HG03432 (cell line): ENCODE results near the gene DTWD1.
"Not testable (repeated sequence)": the region's sequence is repeated elsewhere in the genome, so short reads cannot be mapped to it uniquely, and the experiment has no call there.

Experiments used
- ATAC-seq: cut with Tn5 transposase; IDR thresholded peaks from one replicate; pipeline ENCODE4 v1.9.1; 2021; ENCODE audit warnings: mild to moderate bottlenecking, moderate library complexity; ENCODE audit not compliant: unreplicated experiment

The DTWD1 gene

GRCh38 chr15:49645277-49645676 is 24.4 kb downstream of the DTWD1 start:
- ATAC-seq = no peak

DNA sequence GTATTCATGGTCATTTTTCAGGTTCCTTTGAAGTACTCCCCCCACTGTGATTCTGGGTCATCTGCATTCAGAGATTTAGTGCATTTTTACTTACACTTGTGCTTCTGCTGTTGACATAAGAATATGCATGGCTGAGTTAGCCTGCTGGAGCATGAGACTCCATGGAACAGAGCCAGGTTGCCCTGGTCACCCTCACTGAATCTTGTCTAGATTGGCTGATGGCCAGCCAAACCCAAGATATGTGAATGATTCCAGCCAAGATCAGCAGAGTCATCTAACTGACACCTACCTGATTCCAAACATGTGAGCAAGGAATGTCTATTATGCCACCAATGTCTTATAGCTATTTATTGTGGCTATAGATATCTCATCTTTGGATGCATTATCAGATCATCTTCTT is 25.1 kb downstream of the DTWD1 start:
- ATAC-seq = no peak

DNA sequence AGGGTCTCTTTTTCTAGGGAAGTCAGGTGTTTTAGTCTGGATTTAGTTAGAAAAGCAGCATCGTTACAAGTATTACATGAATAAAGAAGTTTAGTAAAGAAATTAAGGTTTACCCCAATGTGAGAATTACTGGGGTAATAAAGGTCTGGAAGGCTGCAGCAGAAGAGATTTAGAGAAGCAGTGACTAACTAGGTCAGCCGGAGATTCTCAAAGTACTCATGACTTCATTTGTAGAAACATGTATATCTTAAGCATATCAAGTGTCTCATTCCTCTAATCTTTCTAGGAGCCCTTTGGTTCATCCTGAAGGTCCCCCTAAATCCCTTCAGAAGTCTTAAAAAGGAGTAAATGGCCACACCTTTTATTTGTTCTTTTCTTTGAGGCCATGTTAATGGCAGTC is 26.0 kb downstream of the DTWD1 start:
- no peak for ATAC-seq

GRCh38 chr15:49649987-49650386 is 29.1 kb downstream of the DTWD1 start:
- ATAC-seq = no peak

- no peak for ATAC-seq
These were observed 29.8 kb downstream of the DTWD1 start for GRCh38 chr15:49650676-49651075.

DNA sequence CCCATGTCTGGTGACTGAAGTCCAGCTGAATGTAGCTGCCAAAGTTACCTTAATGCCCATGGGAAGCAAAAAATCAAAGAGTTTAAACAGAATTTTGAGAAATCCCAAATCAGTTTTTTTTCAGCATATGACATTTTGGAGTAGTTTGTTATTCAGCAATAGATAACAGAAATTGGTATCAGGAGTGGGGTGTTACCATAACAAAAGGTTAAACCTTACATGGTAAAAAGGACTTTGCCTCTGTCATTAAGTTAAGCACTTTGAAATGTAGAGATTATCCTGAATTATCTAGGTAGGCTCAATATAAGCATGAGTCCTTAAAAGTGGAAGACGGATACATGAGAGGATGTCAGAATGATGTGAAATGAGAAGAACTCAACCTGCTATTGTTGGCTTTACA is 32.1 kb downstream of the DTWD1 start:
- ATAC-seq = no peak

DNA sequence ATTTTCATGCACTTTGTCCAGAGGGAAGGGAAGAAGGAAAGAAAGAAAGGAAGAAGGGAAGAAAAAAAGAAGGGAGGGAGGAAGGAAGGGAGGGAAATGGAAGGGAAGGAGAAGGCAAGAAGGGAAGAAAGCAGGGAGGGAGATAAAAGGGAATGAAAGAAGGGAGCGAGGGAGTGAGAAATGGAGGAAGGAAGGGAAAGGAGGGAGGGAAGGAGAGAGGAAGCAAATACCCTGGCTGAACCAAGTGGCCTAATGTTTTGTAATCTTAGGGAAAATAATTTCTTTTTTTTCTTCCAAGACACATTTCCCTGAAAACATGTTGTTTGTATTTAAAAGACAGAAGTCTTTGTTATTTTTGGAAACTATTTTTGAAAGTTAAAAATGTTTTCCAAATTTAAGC is 35.9 kb downstream of the DTWD1 start:
- no peak for ATAC-seq

- no peak for ATAC-seq
These were observed 43.9 kb downstream of the DTWD1 start for GRCh38 chr15:49664716-49665115.

DNA sequence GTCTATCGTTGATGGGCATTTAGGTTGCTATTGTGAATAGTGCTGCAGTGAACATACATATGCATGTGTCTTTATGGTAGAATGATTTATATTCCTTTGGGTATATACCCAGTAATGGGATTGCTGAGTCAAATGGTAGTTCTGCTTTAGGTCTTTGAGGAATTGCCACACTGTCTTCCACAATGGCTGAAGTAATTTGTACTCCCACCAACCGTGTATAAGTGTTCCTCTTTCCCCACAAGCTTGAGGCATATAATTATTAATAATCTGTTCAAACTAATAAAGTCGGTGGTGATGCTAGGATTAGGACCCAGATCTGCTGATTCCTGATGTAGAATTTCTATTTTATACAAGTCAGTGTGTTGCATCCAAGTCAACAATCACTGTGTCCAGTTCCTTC is 45.6 kb downstream of the DTWD1 start:
- not testable (repeated sequence) for ATAC-seq

DNA sequence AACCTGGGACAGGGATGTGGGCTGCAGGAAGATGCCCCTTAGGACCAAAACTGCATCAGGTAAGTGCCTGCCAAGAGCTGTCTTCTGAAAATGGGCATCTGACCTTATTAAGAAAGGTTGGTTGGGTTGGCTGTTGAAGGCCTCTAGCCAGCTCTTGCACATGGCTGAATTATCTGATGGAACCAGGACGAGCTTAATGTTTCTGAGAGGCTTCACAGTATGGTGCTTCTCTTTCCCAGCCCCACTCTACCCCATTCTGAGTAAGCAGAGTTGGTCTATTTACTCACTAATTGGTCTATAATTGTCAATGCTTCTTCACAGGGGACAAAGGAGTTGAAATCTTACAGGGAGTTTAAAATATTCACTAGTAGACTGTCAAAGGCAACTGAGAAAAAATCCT is 48.4 kb downstream of the DTWD1 start:
- ATAC-seq = no peak

DNA sequence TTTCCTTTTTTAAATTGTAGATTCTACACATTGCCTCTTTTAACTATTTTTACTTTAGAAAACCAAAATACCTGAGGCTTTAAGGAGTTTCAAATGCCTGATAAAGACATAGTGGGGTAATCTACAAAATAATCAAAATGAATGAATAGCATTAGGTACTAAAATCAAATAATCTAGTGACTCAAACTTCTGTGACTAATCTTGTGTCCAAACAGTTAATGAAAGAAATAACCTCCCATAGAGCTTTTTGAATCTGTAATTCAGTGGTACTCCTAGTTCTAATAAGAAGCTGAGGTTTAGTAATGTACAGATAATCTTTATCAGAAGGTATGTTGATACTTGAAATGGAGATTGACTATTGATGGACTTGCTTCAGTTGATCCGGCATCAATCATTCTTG is 53.0 kb downstream of the DTWD1 start:
- no peak for ATAC-seq

GRCh38 chr15:49674370-49674769 is 53.5 kb downstream of the DTWD1 start:
- ATAC-seq = no peak

DNA sequence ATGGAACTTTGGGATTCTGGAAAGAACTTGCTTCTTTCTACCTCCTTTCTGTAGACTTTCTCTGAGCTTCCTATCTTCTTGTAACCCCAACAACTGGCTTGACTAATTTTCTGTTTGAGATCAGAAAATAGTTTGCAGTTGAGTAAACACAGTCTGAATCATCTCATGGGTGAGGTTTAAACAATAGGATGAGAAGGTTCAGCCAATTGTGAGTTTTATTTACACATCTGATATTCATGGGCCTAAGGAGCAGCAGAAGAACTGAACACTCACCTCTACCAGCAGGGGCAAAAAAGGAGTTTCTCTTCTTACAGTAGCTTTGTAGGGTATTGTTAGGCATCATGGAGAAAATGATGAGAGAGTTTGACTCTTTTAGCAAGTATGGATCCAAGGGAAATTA is 54.2 kb downstream of the DTWD1 start:
- no peak for ATAC-seq

DNA sequence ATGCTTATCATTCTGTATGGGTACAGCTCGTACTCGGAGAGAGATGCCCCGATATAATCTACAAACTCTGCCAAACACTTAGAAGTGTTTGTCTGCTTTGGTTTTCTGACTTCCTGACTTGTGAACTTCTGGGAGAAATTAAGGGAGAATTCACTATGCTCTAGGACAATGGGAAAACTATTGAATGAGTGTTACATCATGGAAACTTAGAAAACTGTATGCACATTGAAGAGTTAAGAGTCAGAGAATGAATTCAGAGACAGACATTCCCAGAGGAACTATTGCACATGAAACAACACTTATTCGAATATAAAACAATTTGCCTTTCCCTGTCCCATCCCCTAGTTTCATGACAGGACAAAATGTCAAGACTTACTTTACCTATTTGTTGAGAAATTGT is 57.8 kb downstream of the DTWD1 start:
- ATAC-seq = no peak

- no peak for ATAC-seq
These were observed 65.8 kb downstream of the DTWD1 start for GRCh38 chr15:49686599-49686998.

DNA sequence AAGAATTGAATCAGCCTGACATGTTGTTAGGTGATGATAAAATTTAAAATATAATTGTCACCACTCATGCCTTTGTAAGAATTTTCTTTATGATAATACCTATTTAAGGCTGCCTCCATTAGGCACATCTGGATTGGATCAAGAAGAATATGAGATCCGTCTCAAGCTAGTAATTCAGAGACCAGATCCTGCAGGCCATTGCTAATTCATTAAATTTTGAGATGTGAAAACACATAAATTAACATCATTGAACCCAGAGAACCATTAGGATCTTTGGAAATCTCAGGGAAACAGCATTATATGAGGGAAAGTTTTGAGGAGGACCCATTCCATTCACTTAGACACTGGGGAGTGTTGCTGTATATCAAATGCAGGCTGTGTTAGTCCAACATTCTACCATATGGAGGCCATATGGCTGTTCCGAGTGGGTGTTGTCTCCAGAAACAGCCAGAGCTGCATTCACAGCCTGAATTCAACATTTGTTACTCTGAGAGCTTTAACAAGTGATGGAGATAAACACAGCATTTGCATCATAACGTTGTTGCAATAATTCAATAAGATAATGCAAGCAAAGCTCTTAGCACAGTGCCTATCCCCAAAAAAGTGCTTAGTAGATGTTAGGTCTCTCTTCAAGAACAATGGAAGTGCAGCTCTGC is 67.4 kb downstream of the DTWD1 start:
- no peak for ATAC-seq

GRCh38 chr15:49692514-49693090 is 71.8 kb downstream of the DTWD1 start:
- no peak for ATAC-seq

DNA sequence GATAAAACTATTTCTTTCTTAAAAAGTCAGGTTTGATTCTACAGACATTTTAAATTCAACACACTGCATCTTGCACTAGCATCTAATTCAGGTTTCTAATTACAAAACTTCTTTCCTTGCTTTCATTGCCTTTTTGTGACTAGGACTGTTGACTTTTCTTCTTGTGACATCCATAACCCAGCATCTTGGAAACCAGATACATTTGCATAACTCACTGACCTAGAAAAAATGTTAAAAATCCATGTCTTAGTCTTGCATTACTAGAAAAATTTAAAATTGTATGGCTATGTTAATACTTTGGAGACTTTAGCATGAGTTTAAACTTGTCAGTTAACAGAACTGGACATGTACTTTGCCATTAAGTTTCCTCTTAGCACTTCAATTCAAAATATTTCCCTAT is 72.7 kb downstream of the DTWD1 start:
- ATAC-seq = no peak

DNA sequence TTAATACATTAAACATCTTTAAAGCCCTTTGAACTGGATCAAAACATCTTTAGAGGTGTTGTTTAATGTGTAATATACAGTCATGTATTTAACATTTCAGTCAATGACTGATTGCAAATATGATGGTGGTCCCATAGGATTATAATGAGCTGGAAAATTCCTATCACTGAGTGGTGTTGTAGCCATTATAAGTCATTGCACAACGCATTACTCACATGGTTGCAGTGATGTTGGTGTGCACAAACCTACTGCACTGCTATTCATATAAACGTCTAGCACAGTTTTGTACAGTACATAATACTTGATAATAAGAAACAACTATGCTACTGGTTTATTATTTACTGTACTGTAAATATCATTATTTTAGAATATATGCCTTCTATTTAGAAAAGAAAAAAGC is 75.6 kb downstream of the DTWD1 start:
- ATAC-seq = no peak

- no peak for ATAC-seq
These were observed 76.3 kb downstream of the DTWD1 start for GRCh38 chr15:49697121-49697520.

GRCh38 chr15:49702982-49703381 is 82.1 kb downstream of the DTWD1 start:
- not testable (repeated sequence) for ATAC-seq
